COR-L47 (cell line): ENCODE measurements around the gene ARHGAP26.
"Not testable (repeated sequence)": the region's sequence is repeated elsewhere in the genome, so short reads cannot be mapped to it uniquely, and the experiment has no call there.

Experiments used
- DNase-seq: peaks from one replicate; lab custom pipeline; 2025; lab: John Stamatoyannopoulos, UW

The ARHGAP26 gene

GRCh38 chr5:143186623-143187022, 416.4 kb downstream of the ARHGAP26 start:
- DNase-seq, result no peak

GRCh38 chr5:143187495-143187894, 417.3 kb downstream of the ARHGAP26 start:
- DNase-seq, result no peak

GRCh38 chr5:143188083-143188482, 417.9 kb downstream of the ARHGAP26 start:
- DNase-seq, result no peak

GRCh38 chr5:143188692-143189091, 418.5 kb downstream of the ARHGAP26 start:
- DNase-seq, result no peak

- no peak for DNase-seq
Observed at GRCh38 chr5:143190260-143190810, 420.2 kb downstream of the ARHGAP26 start.

- DNase-seq, result no peak
Observed at GRCh38 chr5:143191720-143192119, 421.5 kb downstream of the ARHGAP26 start.

GRCh38 chr5:143192191-143192900, 422.2 kb downstream of the ARHGAP26 start:
- no peak for DNase-seq

- DNase-seq, result no peak
Observed at GRCh38 chr5:143194206-143194605, 424.0 kb downstream of the ARHGAP26 start.

- no peak for DNase-seq
Observed at GRCh38 chr5:143194713-143195112, 424.5 kb downstream of the ARHGAP26 start.

- DNase-seq, result no peak
Observed at GRCh38 chr5:143195491-143195890, 425.3 kb downstream of the ARHGAP26 start.

- DNase-seq, result no peak
Observed at GRCh38 chr5:143196601-143197259, 426.6 kb downstream of the ARHGAP26 start.

- DNase-seq, result no peak
Observed at GRCh38 chr5:143197260-143197656, 427.1 kb downstream of the ARHGAP26 start.

GRCh38 chr5:143198332-143198731, 428.2 kb downstream of the ARHGAP26 start:
- DNase-seq, result no peak

GRCh38 chr5:143199161-143199560, 429.0 kb downstream of the ARHGAP26 start:
- no peak for DNase-seq

GRCh38 chr5:143199843-143200242, 429.7 kb downstream of the ARHGAP26 start:
- no peak for DNase-seq

- no peak for DNase-seq
Observed at GRCh38 chr5:143200781-143201398, 430.7 kb downstream of the ARHGAP26 start.

GRCh38 chr5:143201589-143201988, 431.4 kb downstream of the ARHGAP26 start:
- DNase-seq, result no peak

GRCh38 chr5:143203301-143203956, 433.3 kb downstream of the ARHGAP26 start:
- DNase-seq, result not testable (repeated sequence)

- no peak for DNase-seq
Observed at GRCh38 chr5:143204474-143205246, 434.5 kb downstream of the ARHGAP26 start.

GRCh38 chr5:143205386-143205785, 435.2 kb downstream of the ARHGAP26 start:
- DNase-seq, result no peak

- DNase-seq, result no peak
Observed at GRCh38 chr5:143205883-143206195, 435.7 kb downstream of the ARHGAP26 start.
